Fibroblast of skin of back (primary cell): ENCODE measurements around the gene NRCAM.

Experiments used
- DNase-seq: peaks from one replicate; pipeline ENCODE4 v3.0.0-alpha.2; 2013

NRCAM gene

GRCh38 chr7:108197371-108198091 is 258.7 kb downstream of the NRCAM start:
- DNase-seq: peak; percentile 13

GRCh38 chr7:108196004-108196403 is 260.2 kb downstream of the NRCAM start:
- peak; percentile 63 for DNase-seq

- DNase-seq: no peak
These were observed 262.4 kb downstream of the NRCAM start for GRCh38 chr7:108193594-108194498.

GRCh38 chr7:108190891-108191290 is 265.3 kb downstream of the NRCAM start:
- no peak for DNase-seq

GRCh38 chr7:108189733-108190388 is 266.4 kb downstream of the NRCAM start:
- no peak for DNase-seq

GRCh38 chr7:108188724-108189123 is 267.5 kb downstream of the NRCAM start:
- no peak for DNase-seq

GRCh38 chr7:108181073-108181985 is 274.9 kb downstream of the NRCAM start:
- DNase-seq: peak; percentile 57

- DNase-seq: no peak
These were observed 277.8 kb downstream of the NRCAM start for GRCh38 chr7:108178398-108178797.

- DNase-seq: no peak
These were observed 285.1 kb downstream of the NRCAM start for GRCh38 chr7:108171164-108171563.

GRCh38 chr7:108170251-108170650 is 286.0 kb downstream of the NRCAM start:
- no peak for DNase-seq

- DNase-seq: no peak
These were observed 288.8 kb downstream of the NRCAM start for GRCh38 chr7:108167460-108167859.

GRCh38 chr7:108166687-108167086 is 289.5 kb downstream of the NRCAM start:
- no peak for DNase-seq

GRCh38 chr7:108165723-108166122 is 290.5 kb downstream of the NRCAM start:
- DNase-seq: peak; percentile 49

- DNase-seq: peak; percentile 6
These were observed 291.3 kb downstream of the NRCAM start for GRCh38 chr7:108164946-108165345.

- no peak for DNase-seq
These were observed 291.9 kb downstream of the NRCAM start for GRCh38 chr7:108164342-108164741.

GRCh38 chr7:108158776-108159175 is 297.5 kb downstream of the NRCAM start:
- peak; percentile 17 for DNase-seq

- DNase-seq: no peak
These were observed 298.5 kb downstream of the NRCAM start for GRCh38 chr7:108157606-108158335.

- DNase-seq: no peak
These were observed 299.2 kb downstream of the NRCAM start for GRCh38 chr7:108156897-108157605.

GRCh38 chr7:108152198-108152597 is 304.0 kb downstream of the NRCAM start:
- no peak for DNase-seq

- DNase-seq: no peak
These were observed 306.3 kb downstream of the NRCAM start for GRCh38 chr7:108149908-108150307.

GRCh38 chr7:108149119-108149518 is 307.1 kb downstream of the NRCAM start:
- DNase-seq: no peak
